ENCODE data around the gene GRIN2B. TPM values are rescaled to one million over a fixed set of nuclear protein-coding genes. Genes with fewer than 3 reads are reported as not detected.

Gene GRIN2B
- polyA plus RNA-seq, 1 donor, result 0.04 TPM

DNA sequence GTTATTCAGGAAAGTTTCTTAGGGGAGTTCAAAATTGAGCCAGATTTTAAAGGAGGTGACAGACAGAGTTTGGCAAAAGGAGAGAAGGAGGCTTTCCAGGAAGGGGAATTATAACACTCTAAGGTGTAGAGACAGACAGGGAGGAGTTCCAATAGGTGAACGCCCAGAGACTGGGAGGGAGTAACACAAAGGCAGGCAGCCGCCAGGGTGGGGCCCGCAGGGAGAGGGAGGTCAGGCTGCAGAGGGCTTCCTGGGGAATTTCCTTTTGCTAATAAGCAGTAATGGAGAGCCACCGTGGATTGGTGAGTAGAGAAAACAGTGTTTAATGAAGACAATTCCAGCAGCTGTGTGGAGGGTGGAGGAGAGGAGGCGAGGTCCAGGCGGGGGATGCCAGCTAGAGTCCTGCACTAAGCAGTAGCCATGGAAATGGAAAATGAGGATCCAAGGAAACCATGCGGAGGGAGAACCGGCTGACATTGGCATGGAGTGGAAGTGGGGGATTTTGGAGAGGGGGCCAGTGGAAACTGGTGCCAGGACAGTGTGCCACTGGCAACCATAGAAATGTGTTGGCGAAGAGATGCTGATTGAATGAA is 22.2 kb downstream of the GRIN2B start:
- H3K9me3 ChIP-seq (ENCODE audit: control insufficient read depth, low read depth, low read length), result no peaks in the 10 kb centered on the region
- H3K4me1 ChIP-seq (ENCODE audit: control insufficient read depth, insufficient read depth, low read length), result no peaks in the 10 kb centered on the region
- H3K27ac ChIP-seq (ENCODE audit: low read length), result no peak overlapping the region
- H3K4me3 ChIP-seq (ENCODE audit: low read length), result no peak overlapping the region
- H3K27me3 ChIP-seq (ENCODE audit: control insufficient read depth, insufficient read depth, low read length), result peaks cover 6% of the 10 kb centered on the region
- no peaks in the 10 kb centered on the region for H3K36me3 ChIP-seq (ENCODE audit: control insufficient read depth, insufficient read depth, low read length)
- DNase-seq, result peak in 1 of 2 donors; percentile 13
- WGBS (ENCODE audit: insufficient coverage, low lambda C conversion rate), result 33% methylated on average over 1 of the region's 9 CpGs

DNA sequence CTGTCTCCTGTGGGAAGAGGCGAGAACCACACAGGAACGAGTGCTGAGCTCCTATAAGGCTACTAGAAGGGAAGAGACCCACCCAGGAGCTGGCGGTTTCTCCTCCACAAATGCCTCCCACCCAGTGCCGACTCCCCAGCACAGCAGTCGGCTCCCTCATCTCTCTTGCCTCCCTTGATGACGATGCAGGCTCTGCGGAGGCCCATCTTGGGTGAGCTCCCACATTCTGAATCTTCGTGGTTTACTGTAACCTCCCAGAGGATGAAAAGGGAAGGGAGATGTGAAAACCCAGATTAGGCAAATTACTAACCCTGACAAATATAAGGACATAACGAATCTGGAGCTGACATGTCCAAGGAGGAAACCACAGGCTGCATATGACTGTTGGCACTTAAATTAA is 23.8 kb downstream of the GRIN2B start:
- DNase-seq, result no peak
- Histone ChIP-seq H3K36me3 (ENCODE audit: control insufficient read depth, insufficient read depth, low read length) (no peaks in the 10 kb centered on the region), H3K4me1 (ENCODE audit: control insufficient read depth, insufficient read depth, low read length) (no peaks in the 10 kb centered on the region), H3K4me3 (ENCODE audit: low read length) (no peak overlapping the region), H3K27ac (ENCODE audit: low read length) (no peak overlapping the region), H3K9me3 (ENCODE audit: control insufficient read depth, low read depth, low read length) (no peaks in the 10 kb centered on the region), H3K27me3 (ENCODE audit: control insufficient read depth, insufficient read depth, low read length) (no peaks in the 10 kb centered on the region)
- no CpG with 5 or more reads among the region's 9 CpGs for WGBS (ENCODE audit: insufficient coverage, low lambda C conversion rate)

DNA sequence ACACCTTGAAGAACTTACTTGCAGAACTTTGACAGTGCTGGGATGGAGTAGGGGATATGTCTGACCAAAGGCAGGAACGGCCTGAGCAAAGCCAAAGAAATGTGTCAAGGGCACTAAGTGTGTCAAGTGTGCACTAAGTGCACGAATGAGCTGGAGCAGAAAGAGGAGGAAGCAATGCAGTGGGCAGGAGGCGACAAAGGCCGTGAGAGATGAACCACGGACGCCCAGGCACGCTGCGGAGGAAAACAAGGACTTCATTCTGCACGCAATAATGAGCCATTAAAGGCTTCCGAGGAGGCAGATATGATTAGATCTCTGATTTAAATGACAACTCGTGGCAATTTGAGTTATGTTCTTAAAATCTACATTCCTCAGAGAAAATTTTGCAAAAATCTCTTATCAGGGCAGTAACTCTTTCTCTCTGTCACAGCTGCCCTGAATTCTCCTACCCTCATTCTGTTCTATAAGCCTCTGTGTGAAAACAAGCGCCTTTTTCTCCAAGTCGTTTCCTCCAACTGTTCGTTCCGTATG is 25.3 kb downstream of the GRIN2B start:
- 76% methylated on average over 8 of the region's 15 CpGs for WGBS (ENCODE audit: insufficient coverage, low lambda C conversion rate)
- no peak overlapping the region for H3K4me3 ChIP-seq (ENCODE audit: low read length)
- no peaks in the 10 kb centered on the region for H3K36me3 ChIP-seq (ENCODE audit: control insufficient read depth, insufficient read depth, low read length)
- H3K4me1 ChIP-seq (ENCODE audit: control insufficient read depth, insufficient read depth, low read length), result no peaks in the 10 kb centered on the region
- DNase-seq, result no peak
- H3K27ac ChIP-seq (ENCODE audit: low read length), result no peak overlapping the region
- H3K9me3 ChIP-seq (ENCODE audit: control insufficient read depth, low read depth, low read length), result no peaks in the 10 kb centered on the region
- no peaks in the 10 kb centered on the region for H3K27me3 ChIP-seq (ENCODE audit: control insufficient read depth, insufficient read depth, low read length)

DNA sequence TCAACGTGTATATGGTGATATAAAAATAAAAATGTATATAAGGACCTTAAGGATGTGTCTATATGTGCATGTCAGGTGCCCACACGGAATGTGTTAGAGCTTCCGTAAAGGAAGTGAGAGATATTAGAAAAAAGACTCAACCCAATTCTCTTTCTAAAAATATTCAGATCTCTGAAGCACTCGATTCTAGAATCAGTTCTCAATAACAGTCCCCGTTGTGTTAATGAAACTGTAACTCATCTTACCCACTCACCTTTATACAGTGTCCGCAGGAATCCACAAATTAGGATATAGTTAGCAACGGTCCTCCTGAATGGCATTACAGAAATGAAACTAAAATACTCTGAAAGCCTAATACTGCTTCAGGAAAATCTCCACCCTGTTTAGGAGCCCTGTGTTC is 29.3 kb downstream of the GRIN2B start:
- no peaks in the 10 kb centered on the region for H3K4me1 ChIP-seq (ENCODE audit: control insufficient read depth, insufficient read depth, low read length)
- no peaks in the 10 kb centered on the region for H3K36me3 ChIP-seq (ENCODE audit: control insufficient read depth, insufficient read depth, low read length)
- H3K27me3 ChIP-seq (ENCODE audit: control insufficient read depth, insufficient read depth, low read length), result no peaks in the 10 kb centered on the region
- no peak for DNase-seq
- WGBS (ENCODE audit: insufficient coverage, low lambda C conversion rate), result 88% methylated on average over 3 of the region's 7 CpGs
- H3K9me3 ChIP-seq (ENCODE audit: control insufficient read depth, low read depth, low read length), result no peaks in the 10 kb centered on the region
- no peak overlapping the region for H3K4me3 ChIP-seq (ENCODE audit: low read length)
- no peak overlapping the region for H3K27ac ChIP-seq (ENCODE audit: low read length)

DNA sequence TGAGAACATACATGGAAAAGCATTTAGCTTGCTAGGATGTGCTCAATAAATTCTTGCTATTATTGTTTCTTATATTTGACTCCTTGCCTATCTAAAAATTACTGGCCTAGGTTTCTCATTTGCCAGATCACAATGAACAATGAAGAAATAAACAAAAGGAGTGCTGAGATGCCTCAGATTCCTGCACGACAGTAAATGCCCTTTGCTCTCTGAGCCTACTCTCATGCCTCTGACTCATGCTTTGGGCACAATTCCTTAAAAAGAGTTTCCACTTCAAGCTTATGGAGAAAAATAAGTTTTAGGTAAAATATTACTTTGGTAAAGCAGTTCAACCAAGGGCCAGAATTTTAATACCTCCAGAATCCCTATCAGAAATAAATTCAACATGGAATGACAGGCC is 30.9 kb downstream of the GRIN2B start:
- H3K9me3 ChIP-seq (ENCODE audit: control insufficient read depth, low read depth, low read length), result no peaks in the 10 kb centered on the region
- no peaks in the 10 kb centered on the region for H3K4me1 ChIP-seq (ENCODE audit: control insufficient read depth, insufficient read depth, low read length)
- DNase-seq, result peak in 1 of 2 donors; percentile 27
- no peaks in the 10 kb centered on the region for H3K36me3 ChIP-seq (ENCODE audit: control insufficient read depth, insufficient read depth, low read length)
- no peaks in the 10 kb centered on the region for H3K27me3 ChIP-seq (ENCODE audit: control insufficient read depth, insufficient read depth, low read length)
- WGBS (ENCODE audit: insufficient coverage, low lambda C conversion rate), result no CpG with 5 or more reads among the region's 1 CpG
- no peak overlapping the region for H3K27ac ChIP-seq (ENCODE audit: low read length)
- no peak overlapping the region for H3K4me3 ChIP-seq (ENCODE audit: low read length)

DNA sequence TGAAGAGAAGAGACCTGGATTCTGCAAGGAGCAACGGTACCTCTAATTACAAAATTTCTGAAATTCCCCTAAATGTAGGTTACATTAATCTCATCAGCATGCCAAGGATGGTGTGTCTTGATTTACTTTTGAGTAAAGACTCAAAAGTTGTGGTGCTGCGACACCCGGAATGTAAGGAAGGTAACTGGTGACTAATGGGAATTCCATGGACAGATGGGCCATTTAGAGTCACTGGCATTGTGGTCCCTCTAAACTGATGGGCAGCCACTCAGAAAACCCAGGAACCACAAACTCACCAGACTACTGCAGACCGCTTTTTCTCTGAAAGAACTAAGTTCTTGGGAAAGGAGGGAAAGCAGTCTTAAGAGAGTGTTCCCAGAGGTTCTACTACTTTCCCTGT is 32.8 kb downstream of the GRIN2B start:
- Histone ChIP-seq H3K9me3 (ENCODE audit: control insufficient read depth, low read depth, low read length) (no peaks in the 10 kb centered on the region), H3K27me3 (ENCODE audit: control insufficient read depth, insufficient read depth, low read length) (no peaks in the 10 kb centered on the region), H3K4me1 (ENCODE audit: control insufficient read depth, insufficient read depth, low read length) (no peaks in the 10 kb centered on the region), H3K36me3 (ENCODE audit: control insufficient read depth, insufficient read depth, low read length) (no peaks in the 10 kb centered on the region), H3K4me3 (ENCODE audit: low read length) (no peak overlapping the region), H3K27ac (ENCODE audit: low read length) (no peak overlapping the region)
- no peak for DNase-seq
- no CpG with 5 or more reads among the region's 4 CpGs for WGBS (ENCODE audit: insufficient coverage, low lambda C conversion rate)

DNA sequence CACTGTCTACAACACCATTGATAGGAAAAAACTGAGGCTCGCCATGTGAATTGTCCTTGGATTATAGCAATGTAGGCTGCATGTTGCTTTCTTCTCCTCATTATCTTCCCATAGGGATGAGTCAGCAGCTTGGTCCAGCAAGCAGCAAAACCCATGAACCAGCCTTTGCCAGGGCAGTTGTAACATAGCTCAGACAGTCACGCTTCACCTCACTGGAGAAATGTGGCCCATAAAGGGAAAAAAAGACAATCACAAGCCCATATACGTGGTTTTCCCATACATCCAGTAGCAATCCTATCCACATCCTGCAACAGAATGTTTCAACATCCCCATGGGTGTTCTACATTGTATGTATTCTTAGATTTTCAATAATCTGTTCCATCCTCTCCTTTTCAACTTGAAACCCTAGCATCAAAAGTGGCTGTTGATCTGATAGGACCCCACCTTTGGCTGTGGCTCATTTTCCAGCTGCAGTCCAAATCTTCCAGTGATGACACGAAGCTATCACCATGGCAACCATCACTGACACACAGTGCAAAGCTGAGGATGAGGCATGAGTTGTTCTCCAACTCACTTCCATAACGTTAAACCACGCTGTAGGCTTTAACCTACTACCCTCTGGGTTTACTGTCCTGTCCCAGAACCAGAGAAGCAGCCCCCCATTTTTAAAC is 34.0 kb downstream of the GRIN2B start:
- WGBS (ENCODE audit: insufficient coverage, low lambda C conversion rate), result no CpG with 5 or more reads among the region's 6 CpGs
- Histone ChIP-seq H3K4me1 (ENCODE audit: control insufficient read depth, insufficient read depth, low read length) (no peaks in the 10 kb centered on the region), H3K27ac (ENCODE audit: low read length) (no peak overlapping the region), H3K36me3 (ENCODE audit: control insufficient read depth, insufficient read depth, low read length) (no peaks in the 10 kb centered on the region), H3K4me3 (ENCODE audit: low read length) (no peak overlapping the region), H3K27me3 (ENCODE audit: control insufficient read depth, insufficient read depth, low read length) (no peaks in the 10 kb centered on the region), H3K9me3 (ENCODE audit: control insufficient read depth, low read depth, low read length) (no peaks in the 10 kb centered on the region)
- no peak for DNase-seq

DNA sequence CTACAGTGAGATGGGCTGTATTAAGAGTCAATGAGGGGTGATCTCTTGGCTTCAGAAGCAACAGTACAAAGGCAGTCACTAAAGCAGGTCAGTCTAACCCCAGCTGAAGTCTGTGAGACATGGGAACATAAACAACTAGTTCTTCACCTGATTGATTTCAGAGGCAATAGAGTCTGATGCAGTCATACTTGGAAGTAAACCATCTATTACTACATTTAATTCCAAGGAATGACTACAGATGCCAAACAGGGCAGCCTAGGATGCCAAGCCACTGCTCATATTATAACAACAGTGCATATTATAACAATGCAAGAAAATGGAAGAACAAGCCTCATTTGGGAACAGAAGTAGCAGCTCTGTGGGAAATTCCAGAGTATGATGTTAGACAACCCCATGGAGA is 35.8 kb downstream of the GRIN2B start:
- Histone ChIP-seq H3K27me3 (ENCODE audit: control insufficient read depth, insufficient read depth, low read length) (no peaks in the 10 kb centered on the region), H3K9me3 (ENCODE audit: control insufficient read depth, low read depth, low read length) (no peaks in the 10 kb centered on the region), H3K27ac (ENCODE audit: low read length) (no peak overlapping the region), H3K4me1 (ENCODE audit: control insufficient read depth, insufficient read depth, low read length) (peaks cover 14% of the 10 kb centered on the region), H3K4me3 (ENCODE audit: low read length) (no peak overlapping the region), H3K36me3 (ENCODE audit: control insufficient read depth, insufficient read depth, low read length) (no peaks in the 10 kb centered on the region)
- DNase-seq, result no peak

DNA sequence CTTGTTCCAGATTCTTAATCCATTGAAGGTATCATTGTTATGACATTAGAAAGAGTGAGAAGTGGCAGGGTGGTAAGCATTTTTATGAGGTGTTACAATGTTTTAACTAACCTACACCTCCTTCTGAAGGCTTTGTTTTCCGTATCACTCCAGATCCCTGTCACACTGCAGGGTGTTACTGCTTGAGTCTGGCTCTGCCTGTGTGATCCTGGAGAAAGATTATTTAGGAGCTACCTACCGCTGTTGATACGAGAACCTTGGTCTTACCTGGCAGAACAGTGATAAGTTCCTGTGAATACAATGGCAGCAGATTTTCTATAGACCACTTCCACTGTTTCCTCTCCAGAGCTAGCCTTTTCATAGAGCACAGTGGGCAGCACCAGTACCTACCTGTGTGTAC is 36.2 kb downstream of the GRIN2B start:
- H3K4me1 ChIP-seq (ENCODE audit: control insufficient read depth, insufficient read depth, low read length), result peaks cover 15% of the 10 kb centered on the region
- DNase-seq, result no peak
- H3K9me3 ChIP-seq (ENCODE audit: control insufficient read depth, low read depth, low read length), result no peaks in the 10 kb centered on the region
- WGBS (ENCODE audit: insufficient coverage, low lambda C conversion rate), result no CpG with 5 or more reads among the region's 3 CpGs
- H3K27ac ChIP-seq (ENCODE audit: low read length), result no peak overlapping the region
- H3K27me3 ChIP-seq (ENCODE audit: control insufficient read depth, insufficient read depth, low read length), result no peaks in the 10 kb centered on the region
- H3K36me3 ChIP-seq (ENCODE audit: control insufficient read depth, insufficient read depth, low read length), result no peaks in the 10 kb centered on the region
- no peak overlapping the region for H3K4me3 ChIP-seq (ENCODE audit: low read length)

DNA sequence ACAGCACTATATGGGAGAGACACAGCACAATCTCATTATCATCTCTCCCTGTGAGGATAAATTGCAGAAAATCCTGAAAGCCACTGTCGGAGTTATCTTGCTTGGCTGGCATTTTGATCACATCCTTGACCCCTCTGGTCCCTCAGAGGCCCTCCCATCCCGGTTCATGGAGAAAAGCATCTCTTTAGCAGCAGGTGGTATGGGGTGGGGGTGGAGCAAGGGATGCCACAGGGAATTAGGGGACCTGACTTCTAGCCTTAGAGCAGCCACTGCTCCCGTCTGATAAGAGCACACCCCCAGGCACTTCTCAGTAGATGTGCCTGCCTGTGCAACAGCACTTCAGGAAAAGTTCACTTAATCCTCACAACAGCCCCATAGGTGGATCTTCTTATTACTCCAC is 38.6 kb downstream of the GRIN2B start:
- H3K4me3 ChIP-seq (ENCODE audit: low read length), result no peak overlapping the region
- no peaks in the 10 kb centered on the region for H3K9me3 ChIP-seq (ENCODE audit: control insufficient read depth, low read depth, low read length)
- no peak overlapping the region for H3K27ac ChIP-seq (ENCODE audit: low read length)
- H3K27me3 ChIP-seq (ENCODE audit: control insufficient read depth, insufficient read depth, low read length), result no peaks in the 10 kb centered on the region
- H3K4me1 ChIP-seq (ENCODE audit: control insufficient read depth, insufficient read depth, low read length), result peaks cover 15% of the 10 kb centered on the region
- H3K36me3 ChIP-seq (ENCODE audit: control insufficient read depth, insufficient read depth, low read length), result no peaks in the 10 kb centered on the region
- no peak for DNase-seq
- no CpG with 5 or more reads among the region's 3 CpGs for whole genome bisulfite sequencing (ENCODE audit: insufficient coverage, low lambda C conversion rate)
